HepG2 (cell line): ENCODE results near the gene TMEM19. TPM values are rescaled to one million over a fixed set of nuclear protein-coding genes. Genes with fewer than 3 reads are reported as not detected.

Experiments
- CCAR2 ChIP-seq: fragments of 200-400 bp; formaldehyde crosslinking; optimal IDR thresholded peaks from 2 replicates; pipeline ENCODE3; 2018; ENCODE audit warnings: low read depth, mild to moderate bottlenecking, low read length, moderate library complexity
- DMAP1 ChIP-seq: IDR thresholded peaks from 2 replicates; pipeline ENCODE4 v1.6.1; 2016
- ELK4 ChIP-seq: sonication (generic); formaldehyde crosslinking; IDR thresholded peaks from 2 replicates; pipeline ENCODE4 v1.9.0; 2021; ENCODE audit warnings: missing genetic modification reagents, borderline replicate concordance
- HDAC6 ChIP-seq: fragments of 200-600 bp; sonication (generic); IDR thresholded peaks from 2 replicates; pipeline ENCODE4 v1.7.0; 2017; ENCODE audit warnings: mild to moderate bottlenecking, antibody characterized with exemption, low read length, low read depth
- MYPOP ChIP-seq: sonication (generic); formaldehyde crosslinking; IDR thresholded peaks from 2 replicates; pipeline ENCODE4 v1.8.1; 2023; ENCODE audit warnings: mild to moderate bottlenecking, moderate library complexity, missing genetic modification reagents
- NAIF1 ChIP-seq: sonication (generic); formaldehyde crosslinking; IDR thresholded peaks from 2 replicates; pipeline ENCODE4 v1.5.0; 2020; ENCODE audit warnings: mild to moderate bottlenecking, missing genetic modification reagents, borderline replicate concordance
- NFE2L1 ChIP-seq: sonication (generic); formaldehyde crosslinking; IDR thresholded peaks from 2 replicates; pipeline ENCODE4 v1.4.0; 2020; ENCODE audit warnings: missing genetic modification reagents, mild to moderate bottlenecking, borderline replicate concordance
- NFKBIZ ChIP-seq: IDR thresholded peaks from 2 replicates; pipeline ENCODE4 v1.6.1; 2018; ENCODE audit warnings: missing genetic modification reagents, missing compliant biosample characterization
- SMC3 ChIP-seq: IDR thresholded peaks from 2 replicates; pipeline ENCODE4 v1.6.1; 2011; ENCODE audit warnings: low read length, improper control_type of control experiment
- SOX6 ChIP-seq, 2 experiments: fragments of 450-650 bp in 1 of 2; sonication (generic) in 1 of 2; formaldehyde crosslinking in 1 of 2; IDR thresholded peaks; 2 replicates each; pipeline versions ENCODE4 v1.4.0 to v1.6.1; 2017 to 2020; ENCODE audit warnings: antibody characterized with exemption in 1 of 2, mild to moderate bottlenecking in 1 of 2, missing genetic modification reagents in 1 of 2
- SP5 ChIP-seq: IDR thresholded peaks from 2 replicates; pipeline ENCODE4 v1.6.1; 2016; ENCODE audit warnings: low read depth, borderline replicate concordance
- TAF15 ChIP-seq: fragments of 200-400 bp; formaldehyde crosslinking; IDR thresholded peaks from one replicate; pipeline ENCODE4 v1.6.1; 2018; ENCODE audit warnings: mild to moderate bottlenecking, low read depth, low read length; ENCODE audit not compliant: poor library complexity, severe bottlenecking
- THRA ChIP-seq: sonication (generic); formaldehyde crosslinking; IDR thresholded peaks from 2 replicates; pipeline ENCODE4 v1.4.0; 2020; ENCODE audit warnings: missing genetic modification reagents, borderline replicate concordance
- ZFY ChIP-seq: sonication (generic); formaldehyde crosslinking; IDR thresholded peaks from 2 replicates; pipeline ENCODE4 v1.4.0; 2020; ENCODE audit warnings: missing genetic modification reagents
- ZNF234 ChIP-seq: sonication (generic); formaldehyde crosslinking; conservative IDR thresholded peaks from 2 replicates; pipeline ENCODE4 v1.5.1; 2020; ENCODE audit warnings: mild to moderate bottlenecking, missing genetic modification reagents
- ZNF253 ChIP-seq: sonication (generic); formaldehyde crosslinking; IDR thresholded peaks from 2 replicates; pipeline ENCODE4 v1.8.0; 2022; ENCODE audit warnings: mild to moderate bottlenecking, missing genetic modification reagents, borderline replicate concordance
- ZNF383 ChIP-seq: sonication (generic); formaldehyde crosslinking; IDR thresholded peaks from 2 replicates; pipeline ENCODE4 v1.4.0; 2020; ENCODE audit warnings: missing genetic modification reagents, mild to moderate bottlenecking, borderline replicate concordance
- ZNF557 ChIP-seq: sonication (generic); formaldehyde crosslinking; IDR thresholded peaks from 2 replicates; pipeline ENCODE4 v1.4.0; 2020; ENCODE audit warnings: missing genetic modification reagents
- ZNF619 ChIP-seq: sonication (generic); formaldehyde crosslinking; IDR thresholded peaks from 2 replicates; pipeline ENCODE4 v1.4.0; 2020; ENCODE audit warnings: mild to moderate bottlenecking, missing genetic modification reagents
- ZNF777 ChIP-seq: sonication (generic); formaldehyde crosslinking; IDR thresholded peaks from 2 replicates; pipeline ENCODE4 v1.4.0; 2020; ENCODE audit warnings: missing genetic modification reagents
- ZSCAN25 ChIP-seq: sonication (generic); formaldehyde crosslinking; IDR thresholded peaks from 2 replicates; pipeline ENCODE4 v1.8.0; 2022; ENCODE audit warnings: mild to moderate bottlenecking, missing genetic modification reagents
- polyA plus RNA-seq, 8 experiments: library from polyadenylated mRNA; depleted of rRNA in 3 of 8; stranded (reverse) in 7 of 8; unstranded in 1 of 8; fragments of >200 nt; fragmentation: Illumina TruSeq in 4 of 8; extraction: Trizol in 4 of 8; gene quantifications; 2 replicates each; pipeline versions ENCODE4 v1.2.1 to v1.2.3, GENCODE V29; 2011 to 2016; ENCODE audit warnings: low read depth in 4 of 8, missing spikeins in 1 of 8, mixed read lengths in 1 of 8; ENCODE audit not compliant: insufficient read depth in 1 of 8
- total RNA-seq, 5 experiments: library from RNA; depleted of rRNA; stranded (reverse); fragments of >200 nt; fragmentation: Illumina TruSeq; extraction: Trizol; gene quantifications; 2 replicates each; pipeline ENCODE4 v1.2.3, GENCODE V29; 2016; ENCODE audit warnings: low read depth in 1 of 5
- TF ChIP-seq, protein P1 (sequence below): IDR thresholded peaks from 2 replicates; pipeline ENCODE4 v1.6.1; 2016; ENCODE audit warnings: mild to moderate bottlenecking, missing biosample characterization, missing genetic modification reagents

Gene TMEM19
- total and polyA plus RNA-seq, 2 of the 13 experiments (the other 11 are each of a cell fraction or from before 2014, with no cell fraction given) = 16.9 to 22.5 TPM

DNA sequence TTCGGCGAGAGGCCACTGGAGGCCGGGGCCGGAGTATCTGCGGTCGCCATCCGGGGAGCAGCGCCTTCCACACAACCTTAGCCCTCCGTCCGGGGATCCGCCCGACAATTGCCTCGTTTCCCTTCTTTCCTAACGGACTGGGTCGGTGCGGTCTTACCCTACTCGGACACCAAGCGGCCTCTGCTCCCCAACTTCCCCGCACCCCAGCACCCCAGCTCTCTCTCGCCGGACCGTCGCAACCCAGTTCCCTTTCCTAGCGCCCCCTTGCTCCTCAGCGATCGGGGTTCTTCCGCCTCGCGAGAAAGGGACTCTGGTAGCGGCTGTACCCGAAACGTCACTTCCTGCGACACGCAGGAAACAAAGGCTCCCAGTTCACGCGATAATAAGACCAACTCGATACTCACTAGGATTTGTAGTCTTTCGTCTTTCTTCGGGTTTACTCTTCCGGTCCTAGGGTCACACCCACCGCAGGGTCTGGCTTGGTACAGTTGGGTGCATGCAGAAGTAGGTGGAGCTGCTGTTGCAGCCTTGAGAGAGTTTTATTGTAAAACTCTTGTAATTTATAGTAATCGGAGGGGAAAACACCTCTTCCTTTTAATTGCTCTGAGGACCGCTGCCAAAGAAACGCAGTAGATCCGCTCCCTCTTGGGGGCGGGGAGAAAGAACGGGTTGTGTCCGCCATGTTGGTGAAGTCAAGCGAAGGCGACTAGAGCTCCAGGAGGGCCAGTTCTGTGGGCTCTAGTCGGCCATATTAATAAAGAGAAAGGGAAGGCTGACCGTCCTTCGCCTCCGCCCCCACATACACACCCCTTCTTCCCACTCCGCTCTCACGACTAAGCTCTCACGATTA lies 22.1 kb upstream of the TMEM19 start, which contains the start of the genes THAP2 and ZFC3H1 (continued):
- TF ChIP-seq SP5 (0 out of 2 replicates have a peak, but pooled peaks have one; percentile 55), NFE2L1 (CRISPR knock-in tag) (0 out of 2 replicates have a peak, but pooled peaks have one; percentile 40), ELK4 (CRISPR knock-in tag) (no peak), MYPOP (CRISPR knock-in tag) (peak; percentile 45; the same call in 1 of the 2 replicates), THRA (CRISPR knock-in tag) (peak; percentile 24; the same call in 1 of the 2 replicates), ZNF619 (CRISPR knock-in tag) (no peak), ZNF253 (CRISPR knock-in tag) (no peak), SMC3 (no peak), TAF15 (no peak), CCAR2 (peak; percentile 4), ZNF777 (CRISPR knock-in tag) (no peak), ZNF383 (CRISPR knock-in tag) (no peak), DMAP1 (CRISPR knock-in tag) (peak; percentile 74), HDAC6 (no peak), ZFY (CRISPR knock-in tag) (peak; percentile 71), NFKBIZ (no peak), NAIF1 (CRISPR knock-in tag) (0 out of 2 replicates have a peak, but pooled peaks have one; percentile 42), ZNF234 (CRISPR knock-in tag) (no peak), ZSCAN25 (CRISPR knock-in tag) (no peak), ZNF557 (CRISPR knock-in tag) (0 out of 2 replicates have a peak, but pooled peaks have one; percentile 17), SOX6 (IDR thresholded peaks at IDR 0.05) (no peak), SOX6 (CRISPR knock-in tag; IDR thresholded peaks at IDR 0.05) (no peak; the same call in 1 of the 2 replicates)
- TF ChIP-seq, protein P1, sequence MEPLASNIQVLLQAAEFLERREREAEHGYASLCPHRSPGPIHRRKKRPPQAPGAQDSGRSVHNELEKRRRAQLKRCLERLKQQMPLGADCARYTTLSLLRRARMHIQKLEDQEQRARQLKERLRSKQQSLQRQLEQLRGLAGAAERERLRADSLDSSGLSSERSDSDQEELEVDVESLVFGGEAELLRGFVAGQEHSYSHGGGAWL = peak; percentile 39; the same call in 1 of the 2 replicates
